Measurements from ENCODE around the gene CC2D1A.

GRCh38 chr19:13957051-13957450 lies 51.0 kb downstream of the CC2D1A start:
- TF ChIP-seq POLR2AphosphoS5 (IDR thresholded peaks at IDR 0.05; ENCODE audit: low read depth, low read length) (no peak), CTCF (IDR thresholded peaks at IDR 0.05) (no peak), FOXJ3 (CRISPR knock-in tag; IDR thresholded peaks at IDR 0.05) (no peak), FOXM1 (IDR thresholded peaks at IDR 0.05; ENCODE audit: low read depth) (no peak), PBX3 (IDR thresholded peaks at IDR 0.05) (no peak), GABPA (IDR thresholded peaks at IDR 0.05; ENCODE audit: low read depth) (no peak), ZBTB33 (IDR thresholded peaks at IDR 0.05; ENCODE audit: borderline replicate concordance, low read depth) (no peak), EP300 (IDR thresholded peaks at IDR 0.05; ENCODE audit: borderline replicate concordance in 1 of 2, low read depth in 1 of 2, low read length in 1 of 2) (no peak), MXI1 (IDR thresholded peaks at IDR 0.05; ENCODE audit: low read depth, low read length) (no peak)
